Panc1 (cell line): ENCODE data around the gene KRTAP20-1. TPM values are rescaled to one million over a fixed set of nuclear protein-coding genes. Genes with fewer than 3 reads are reported as not detected.

Experiments used
- ATAC-seq: fragments of 200-7000 bp; cut with Tn5 transposase; 2 replicates; pipeline ENCODE4 v1.9.1; 2020; ENCODE audit warnings: mild to moderate bottlenecking, moderate library complexity
- BruUV-seq: library from RNA; stranded (reverse); fragments of 400-500 nt; replicated peaks from 2 replicates; lab custom pipeline; 2021; lab: Mats Ljungman, UMichigan
- CTCF ChIA-PET: fragments of 300-600 bp; sonication (Branson Sonifier 250); formaldehyde crosslinking; loops from one replicate; lab custom pipeline; 2022; ENCODE audit warnings: antibody characterized with exemption; lab: Charles Lee
- POLR2A ChIA-PET: fragments of 300-600 bp; sonication (Branson Sonifier 250); formaldehyde crosslinking; loops from one replicate; lab custom pipeline; 2022; ENCODE audit warnings: antibody characterized with exemption; lab: Charles Lee
- DNase-seq: peaks from one replicate; pipeline ENCODE4 v3.0.0-alpha.2; 2010; ENCODE audit warnings: low read depth, low spot score
- H3K27ac ChIP-seq: 2 replicates; pipeline ENCODE4 v1.5.1; 2011; ENCODE audit warnings: mild to moderate bottlenecking, low read length, inconsistent platforms
- H3K27me3 ChIP-seq: fragments of 200-500 bp; sonication (Bioruptor generic); 2 replicates; pipeline ENCODE4 v1.6.0; 2014; ENCODE audit warnings: low read length, inconsistent platforms; ENCODE audit not compliant: control insufficient read depth, insufficient read depth
- H3K36me3 ChIP-seq: fragments of 200-500 bp; sonication (Bioruptor generic); 2 replicates; pipeline ENCODE4 v1.5.1; 2014; ENCODE audit warnings: inconsistent platforms, mild to moderate bottlenecking, low read length, moderate library complexity; ENCODE audit not compliant: control insufficient read depth, insufficient read depth
- H3K4me1 ChIP-seq: 2 replicates; pipeline ENCODE4 v1.5.1; 2011; ENCODE audit warnings: inconsistent platforms, mild to moderate bottlenecking, low read length, moderate library complexity; ENCODE audit not compliant: control insufficient read depth, insufficient read depth
- H3K4me3 ChIP-seq, 2 experiments: 2 replicates each; pipeline ENCODE4 v1.5.1; 2011 to 2012; ENCODE audit warnings: low read depth in 2 of 2, low read length in 2 of 2, mild to moderate bottlenecking in 2 of 2, inconsistent platforms in 1 of 2, moderate library complexity in 1 of 2
- H3K9me3 ChIP-seq: fragments of 200-500 bp; sonication (Bioruptor generic); 2 replicates; pipeline ENCODE4 v1.5.1; 2014; ENCODE audit warnings: low read depth, mild to moderate bottlenecking, inconsistent platforms, low read length, moderate library complexity; ENCODE audit not compliant: control insufficient read depth, insufficient read depth
- CTCF ChIP-seq: fragments of 450-650 bp; IDR thresholded peaks from 2 replicates; pipeline ENCODE4 v1.5.1; 2017; ENCODE audit warnings: mild to moderate bottlenecking
- POLR2AphosphoS5 ChIP-seq: IDR thresholded peaks from 2 replicates; pipeline ENCODE4 v1.6.1; 2012; ENCODE audit warnings: mild to moderate bottlenecking, low read depth, low read length, moderate library complexity
- REST ChIP-seq, 2 experiments: IDR thresholded peaks; 2 replicates each; pipeline ENCODE4 v1.6.1; 2011 to 2012; ENCODE audit warnings: low read depth in 2 of 2, control low read depth in 1 of 2, low read length in 1 of 2, mild to moderate bottlenecking in 1 of 2, moderate library complexity in 1 of 2; ENCODE audit not compliant: insufficient read depth in 1 of 2
- SIN3A ChIP-seq: IDR thresholded peaks from 2 replicates; pipeline ENCODE4 v1.6.1; 2012; ENCODE audit warnings: low read depth, mild to moderate bottlenecking, low read length, moderate library complexity, borderline replicate concordance; ENCODE audit not compliant: insufficient read depth
- TCF7L2 ChIP-seq: IDR thresholded peaks from 2 replicates; pipeline ENCODE4 v1.6.1; 2011; ENCODE audit warnings: mild to moderate bottlenecking, low read depth, low read length, inconsistent platforms
- in situ Hi-C: cut with HindIII; loops from 2 replicates; pipeline ENCODE4 v1.10.0; 2016; ENCODE audit warnings: low sequenced_read_pairs, low pct_unique_long_range_greater_than_20kb
- intact Hi-C: fragments of 100-400 bp; cut with micrococcal nuclease; formaldehyde crosslinking; loops from one replicate; pipeline ENCODE4 v1.10.0; 2022; ENCODE audit not compliant: unreplicated experiment
- total RNA-seq: library from RNA; stranded (reverse); gene quantifications from one replicate; pipeline ENCODE4 v1.2.1, GENCODE V29; 2021; ENCODE audit not compliant: unreplicated experiment

Gene KRTAP20-1
- total RNA-seq, 1 experiment from 2014 or later, result not detected

DNA sequence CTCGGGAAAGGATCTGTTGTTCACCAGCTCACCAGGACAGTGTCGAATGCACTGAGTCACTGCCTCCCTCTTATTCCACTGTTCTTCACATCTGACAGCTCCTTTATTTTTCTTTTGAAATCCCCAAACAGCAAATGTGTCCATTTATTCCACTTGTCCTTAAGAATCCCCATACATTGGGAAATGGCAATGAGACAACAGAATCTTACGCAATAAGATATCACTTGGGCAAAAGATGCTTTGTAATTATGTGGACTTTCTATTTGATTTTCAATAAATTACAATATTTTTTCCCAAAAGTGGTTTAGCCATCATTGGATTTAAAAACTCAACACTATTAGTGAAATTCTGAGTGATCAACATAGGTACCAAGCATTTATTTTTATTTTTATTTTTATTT lies 22.5 kb downstream of the KRTAP20-1 start:
- ATAC-seq (no peak), DNase-seq (no peak)
- Histone ChIP-seq H3K4me1 (no peaks in the 10 kb centered on the region), H3K36me3 (no peaks in the 10 kb centered on the region), H3K27me3 (no peaks in the 10 kb centered on the region), H3K4me3 (no peak overlapping the region), H3K9me3 (no peaks in the 10 kb centered on the region), H3K27ac (no peak overlapping the region)
- ChIA-PET CTCF (no interaction called here), POLR2A (no interaction called here)
- TF ChIP-seq SIN3A, result no peak
- in situ Hi-C loops, result no loop called here
- no TSS peak for BruUV-seq
- intact Hi-C loops, result no loop called here

GRCh38 chr21:30642564-30642963 lies 26.3 kb downstream of the KRTAP20-1 start, which contains the start of gene KRTAP20-3:
Gene KRTAP20-3 (plus strand): TSS chr21:30642864.
- intact Hi-C loops, result no loop called here
- Histone ChIP-seq H3K4me3 (no peak within 1 kb of the TSS), H3K4me1 (no peaks in the 10 kb centered on the region), H3K27me3 (no peaks in the 10 kb centered on the region), H3K9me3 (no peaks in the 10 kb centered on the region), H3K27ac (no peak within 1 kb of the TSS), H3K36me3 (no peaks in the 10 kb centered on the region)
- ChIA-PET POLR2A (no interaction called here), CTCF (no interaction called here)
- ATAC-seq (no peak), DNase-seq (no peak)
- TF ChIP-seq CTCF (no peak), TCF7L2 (no peak), REST (IDR thresholded peaks at IDR 0.05; ENCODE audit: insufficient read depth in 1 of 2, low read depth in 2 of 2, low read length in 1 of 2) (no peak)
- in situ Hi-C loops, result no loop called here
- BruUV-seq, result no TSS peak

DNA sequence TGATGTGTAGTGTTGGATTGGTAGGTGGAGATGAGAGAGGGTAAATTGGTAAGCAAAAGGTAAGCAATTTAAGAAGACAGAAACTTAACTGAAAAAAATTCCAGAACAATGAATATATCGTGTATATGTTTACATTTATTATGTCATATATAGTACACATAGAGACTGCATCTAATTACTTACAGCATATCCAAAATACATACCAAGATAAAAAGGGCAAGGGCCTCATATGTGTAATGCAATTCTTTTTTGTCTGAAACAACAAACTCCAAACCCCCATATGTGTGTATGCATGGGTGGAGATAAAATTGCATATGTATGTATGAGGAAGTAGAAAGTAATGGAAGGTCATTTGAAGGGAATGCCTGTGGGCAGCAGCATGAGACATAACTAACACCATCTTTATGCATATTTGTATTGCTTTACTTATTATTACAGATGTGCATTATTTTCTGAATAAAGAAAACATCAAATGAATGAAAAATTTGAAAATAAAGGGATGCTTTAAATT lies 30.7 kb downstream of the KRTAP20-1 start:
- intact Hi-C loops (no loop called here), in situ Hi-C loops (no loop called here)
- DNase-seq, result no peak
- Histone ChIP-seq H3K27ac (no peak overlapping the region), H3K4me1 (no peaks in the 10 kb centered on the region), H3K4me3 (no peak overlapping the region), H3K9me3 (no peaks in the 10 kb centered on the region), H3K27me3 (no peaks in the 10 kb centered on the region), H3K36me3 (no peaks in the 10 kb centered on the region)
- TF ChIP-seq POLR2AphosphoS5 (no peak), REST (IDR thresholded peaks at IDR 0.05; ENCODE audit: insufficient read depth in 1 of 2, low read depth in 2 of 2, low read length in 1 of 2) (no peak), TCF7L2 (no peak), SIN3A (no peak), CTCF (no peak)
- POLR2A ChIA-PET, result no interaction called here
- CTCF ChIA-PET, result no interaction called here
- BruUV-seq, result no TSS peak
- ATAC-seq, result no peak
